ENCODE results near the gene PAK5. TPM values are rescaled to one million over a fixed set of nuclear protein-coding genes. Genes with fewer than 3 reads are reported as not detected.
"Not testable (repeated sequence)": the region's sequence is repeated elsewhere in the genome, so short reads cannot be mapped to it uniquely, and the experiment has no call there.

The PAK5 gene
- total RNA-seq, 4 donors from 2014 or later: 0.05 to 6.6 (median 0.54) TPM; not detected in 1

GRCh38 chr20:9647741-9648140 lies 191.1 kb downstream of the PAK5 start:
- TF ChIP-seq CTCF (IDR thresholded peaks at IDR 0.05) (no peak), EP300 (IDR thresholded peaks at IDR 0.05) (no peak), POLR2AphosphoS5 (IDR thresholded peaks at IDR 0.05) (no peak), POLR2A (IDR thresholded peaks at IDR 0.05) (no peak)
- ATAC-seq: no peak
- Histone ChIP-seq H3K36me3 (no peaks in the 10 kb centered on the region), H3K4me1 (no peaks in the 10 kb centered on the region), H3K9me3 (no peaks in the 10 kb centered on the region), H3K4me3 (no peak overlapping the region), H3K27ac (no peak overlapping the region), H3K27me3 (no peaks in the 10 kb centered on the region)
- WGBS, 2 donors (ENCODE audit: low coverage in 1 of 2): 90% methylated on average over 2 of the region's 2 CpGs

GRCh38 chr20:9646375-9646774 lies 192.5 kb downstream of the PAK5 start:
- no peaks in the 10 kb centered on the region for H3K27me3 ChIP-seq
- no peaks in the 10 kb centered on the region for H3K36me3 ChIP-seq
- H3K4me1 ChIP-seq: no peaks in the 10 kb centered on the region
- no peak overlapping the region for H3K27ac ChIP-seq
- no peak overlapping the region for H3K4me3 ChIP-seq
- H3K9me3 ChIP-seq: no peaks in the 10 kb centered on the region
- TF ChIP-seq POLR2AphosphoS5 (IDR thresholded peaks at IDR 0.05): no peak
- TF ChIP-seq EP300 (IDR thresholded peaks at IDR 0.05): no peak
- TF ChIP-seq POLR2A (IDR thresholded peaks at IDR 0.05): no peak
- TF ChIP-seq CTCF (IDR thresholded peaks at IDR 0.05): no peak
- 79 to 90% methylated on average over 3 of the region's 3 CpGs for WGBS, 2 donors (ENCODE audit: low coverage in 1 of 2)
- ATAC-seq: no peak

GRCh38 chr20:9642882-9643281 lies 196.0 kb downstream of the PAK5 start:
- no peaks in the 10 kb centered on the region for H3K36me3 ChIP-seq
- no peak overlapping the region for H3K4me3 ChIP-seq
- H3K4me1 ChIP-seq: no peaks in the 10 kb centered on the region
- no peak for ATAC-seq
- H3K9me3 ChIP-seq: no peaks in the 10 kb centered on the region
- H3K27me3 ChIP-seq: no peaks in the 10 kb centered on the region
- no peak overlapping the region for H3K27ac ChIP-seq
- TF ChIP-seq POLR2AphosphoS5 (IDR thresholded peaks at IDR 0.05): no peak
- no peak for TF ChIP-seq CTCF (IDR thresholded peaks at IDR 0.05)
- TF ChIP-seq EP300 (IDR thresholded peaks at IDR 0.05): no peak
- TF ChIP-seq POLR2A (IDR thresholded peaks at IDR 0.05): no peak

GRCh38 chr20:9641499-9642000 lies 197.3 kb downstream of the PAK5 start:
- WGBS, 2 donors (ENCODE audit: low coverage in 1 of 2): no CpG with 5 or more reads among the region's 26 CpGs
- not testable (repeated sequence) for H3K27me3 ChIP-seq, H3K36me3 ChIP-seq, ATAC-seq, H3K27ac ChIP-seq, H3K9me3 ChIP-seq, H3K4me1 ChIP-seq, H3K4me3 ChIP-seq

- Histone ChIP-seq H3K9me3 (no peaks in the 10 kb centered on the region), H3K4me1 (no peaks in the 10 kb centered on the region), H3K4me3 (no peak overlapping the region), H3K27ac (no peak overlapping the region), H3K36me3 (no peaks in the 10 kb centered on the region), H3K27me3 (no peaks in the 10 kb centered on the region)
- no peak for TF ChIP-seq POLR2AphosphoS5 (IDR thresholded peaks at IDR 0.05)
- no peak for TF ChIP-seq POLR2A (IDR thresholded peaks at IDR 0.05)
- no peak for TF ChIP-seq EP300 (IDR thresholded peaks at IDR 0.05)
- no peak for TF ChIP-seq CTCF (IDR thresholded peaks at IDR 0.05)
- 58 to 77% methylated on average over 2 of the region's 2 CpGs for WGBS, 2 donors (ENCODE audit: low coverage in 1 of 2)
- ATAC-seq: no peak
Observed at GRCh38 chr20:9637889-9638288, 201.0 kb downstream of the PAK5 start.
